GM18873 (cell line): ENCODE results near the gene ZFR2.
"Not testable (repeated sequence)": the region's sequence is repeated elsewhere in the genome, so short reads cannot be mapped to it uniquely, and the experiment has no call there.

Source experiments
- ATAC-seq: cut with Tn5 transposase; IDR thresholded peaks from one replicate; pipeline ENCODE4 v1.9.1; 2021; ENCODE audit warnings: mild to moderate bottlenecking, moderate library complexity, moderate number of reproducible peaks; ENCODE audit not compliant: unreplicated experiment, low FRiP score

ZFR2 gene

DNA sequence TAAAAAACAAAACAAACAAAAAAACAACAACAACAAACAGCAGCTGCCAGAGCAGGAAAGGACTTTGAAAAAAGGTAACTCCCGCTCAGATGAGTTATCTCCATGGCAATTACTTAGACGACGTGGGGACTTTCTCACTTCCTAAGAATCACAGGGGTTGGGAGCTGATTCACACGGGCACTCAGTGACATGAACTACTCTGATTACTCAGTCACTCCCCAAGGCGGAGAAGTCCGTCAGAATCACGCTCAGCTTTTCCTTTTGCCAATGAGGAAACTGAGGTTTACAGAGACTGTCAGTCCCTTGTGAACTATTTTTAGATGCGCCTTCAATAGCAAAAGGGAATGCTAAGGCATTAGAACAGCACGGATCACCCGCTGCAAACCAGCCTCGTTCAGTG, 50.4 kb downstream of the ZFR2 start:
- no peak for ATAC-seq

DNA sequence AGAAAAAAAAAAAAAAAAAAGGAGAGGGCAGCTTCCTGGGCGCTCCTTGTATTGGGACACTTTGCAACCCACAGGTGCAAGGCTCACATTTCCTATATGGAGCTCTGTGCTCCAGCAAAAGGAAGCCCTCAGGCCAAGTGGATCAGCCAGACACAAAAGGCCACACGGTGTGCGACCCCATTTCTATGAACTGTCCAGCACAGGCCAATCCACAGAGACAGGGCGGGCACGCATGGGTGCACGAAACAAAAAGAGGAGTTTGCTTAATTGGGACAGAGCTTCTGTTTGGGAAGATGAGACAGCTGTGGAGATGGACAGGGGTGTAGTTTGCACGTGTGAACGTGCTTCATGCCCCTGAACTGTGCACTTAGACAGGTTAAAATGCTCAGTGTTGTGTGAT, 51.1 kb downstream of the ZFR2 start:
- no peak for ATAC-seq

DNA sequence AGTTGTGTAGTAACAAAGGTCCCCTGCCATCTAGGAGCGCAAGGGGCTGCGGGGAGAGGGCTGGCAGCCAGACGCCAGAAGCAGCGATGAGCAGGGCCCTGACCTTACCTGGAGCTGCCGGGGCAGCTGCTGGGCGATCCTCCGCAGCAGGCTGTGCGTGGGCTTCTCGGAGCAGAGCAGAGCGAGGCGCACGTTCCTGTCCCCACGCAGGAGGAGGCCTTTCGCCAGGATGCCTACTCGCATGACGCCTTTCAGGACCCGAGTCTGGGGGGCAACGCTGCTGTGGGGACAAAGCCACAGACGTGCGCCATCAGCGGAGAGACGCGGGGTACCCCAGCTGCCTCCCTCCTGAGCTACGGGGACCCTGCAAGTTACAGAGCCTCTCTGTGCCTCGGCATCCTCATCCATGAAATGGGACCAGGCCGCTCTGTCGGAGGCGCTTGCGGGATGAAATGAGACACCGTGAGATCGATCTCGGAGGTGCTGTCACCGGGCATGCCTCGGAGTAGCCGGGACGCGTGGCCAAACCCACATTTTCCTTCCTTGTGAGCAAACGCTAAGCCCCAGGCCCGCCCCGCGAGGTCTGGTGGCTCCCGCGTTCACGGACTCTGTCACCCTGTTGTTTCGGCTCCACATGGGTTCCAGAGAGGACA, 52.1 kb downstream of the ZFR2 start:
- no peak for ATAC-seq

DNA sequence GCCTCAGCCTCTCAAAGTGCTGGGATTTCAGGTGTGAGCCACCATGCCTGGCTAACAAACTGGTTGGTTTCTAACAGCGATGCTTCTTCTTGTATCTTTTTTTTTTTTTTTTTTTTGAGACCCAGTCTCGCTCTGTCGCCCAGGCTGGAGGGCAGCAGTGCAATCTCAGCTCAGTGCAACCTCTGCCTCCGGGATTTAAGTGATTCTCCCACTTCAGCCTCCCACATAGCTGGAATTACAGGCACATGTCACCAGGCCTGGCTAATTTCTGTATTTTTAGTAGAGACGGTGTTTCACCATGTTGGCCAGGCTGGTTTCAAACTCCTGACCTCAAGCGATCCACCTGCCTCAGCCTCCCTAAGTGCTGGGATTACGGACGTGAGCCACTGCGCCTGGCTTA, 52.7 kb downstream of the ZFR2 start:
- ATAC-seq = not testable (repeated sequence)

DNA sequence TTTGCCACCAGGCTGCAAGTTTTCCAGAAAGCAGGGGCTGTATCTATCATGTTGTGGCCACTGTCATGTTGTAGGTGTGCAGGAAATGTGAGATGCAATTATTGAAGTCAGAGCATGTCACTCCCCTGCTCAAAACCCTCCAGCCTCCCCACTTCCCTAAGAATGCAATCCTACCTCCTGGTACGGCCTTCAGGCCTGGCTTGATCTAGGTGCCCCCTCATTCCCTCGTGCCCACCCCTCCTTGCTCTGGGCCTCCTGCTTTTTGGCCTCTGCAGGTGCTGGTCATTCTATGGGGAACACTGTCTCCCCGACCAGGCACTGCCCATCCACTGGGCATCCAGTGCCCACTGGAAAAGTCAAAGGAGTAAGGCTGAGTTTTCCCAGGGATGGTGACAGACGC, 54.2 kb downstream of the ZFR2 start:
- no peak for ATAC-seq

DNA sequence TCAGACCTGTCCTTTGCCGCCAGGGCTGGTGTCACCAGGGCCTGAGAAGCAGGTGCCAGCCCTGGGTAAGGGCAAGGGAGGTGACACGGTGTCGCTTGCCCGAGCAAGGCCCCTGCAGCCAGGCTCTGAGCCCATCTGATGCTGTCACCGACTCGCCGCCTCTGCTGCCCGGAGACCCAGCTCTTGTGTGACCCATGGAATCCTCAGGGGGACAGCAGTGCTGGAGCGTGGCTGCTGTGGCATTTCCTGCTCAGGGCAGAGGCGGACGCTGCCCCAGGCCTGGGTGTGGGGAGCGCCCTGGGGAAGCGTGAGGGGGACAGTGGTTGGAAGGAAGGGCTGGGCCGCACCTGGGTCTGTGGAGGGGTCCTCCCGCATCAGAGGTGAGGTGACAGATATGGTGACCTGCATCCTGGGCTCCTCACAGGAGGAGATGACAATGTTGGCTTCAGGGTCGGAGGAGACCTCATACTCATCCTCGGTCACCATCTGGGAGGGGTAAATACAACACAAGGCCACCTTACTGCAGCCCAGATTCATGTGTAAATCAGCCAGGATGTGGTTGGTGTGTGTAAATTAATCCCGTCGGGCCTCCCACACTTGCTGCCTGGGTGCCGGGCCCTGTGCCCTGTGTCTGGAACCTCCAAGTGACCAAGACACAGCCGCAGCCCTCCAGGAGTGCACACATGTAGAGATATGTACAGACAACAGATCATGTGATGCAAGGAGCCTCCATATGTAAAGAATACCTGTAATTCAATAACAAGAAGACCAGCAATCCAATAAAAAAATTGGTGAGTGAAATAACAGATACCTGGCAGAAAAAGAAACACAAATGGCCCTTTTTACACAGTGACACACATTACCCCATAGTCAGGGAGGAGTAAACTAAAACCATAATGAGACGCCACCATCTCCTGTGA, 55.1 kb downstream of the ZFR2 start:
- ATAC-seq = no peak

DNA sequence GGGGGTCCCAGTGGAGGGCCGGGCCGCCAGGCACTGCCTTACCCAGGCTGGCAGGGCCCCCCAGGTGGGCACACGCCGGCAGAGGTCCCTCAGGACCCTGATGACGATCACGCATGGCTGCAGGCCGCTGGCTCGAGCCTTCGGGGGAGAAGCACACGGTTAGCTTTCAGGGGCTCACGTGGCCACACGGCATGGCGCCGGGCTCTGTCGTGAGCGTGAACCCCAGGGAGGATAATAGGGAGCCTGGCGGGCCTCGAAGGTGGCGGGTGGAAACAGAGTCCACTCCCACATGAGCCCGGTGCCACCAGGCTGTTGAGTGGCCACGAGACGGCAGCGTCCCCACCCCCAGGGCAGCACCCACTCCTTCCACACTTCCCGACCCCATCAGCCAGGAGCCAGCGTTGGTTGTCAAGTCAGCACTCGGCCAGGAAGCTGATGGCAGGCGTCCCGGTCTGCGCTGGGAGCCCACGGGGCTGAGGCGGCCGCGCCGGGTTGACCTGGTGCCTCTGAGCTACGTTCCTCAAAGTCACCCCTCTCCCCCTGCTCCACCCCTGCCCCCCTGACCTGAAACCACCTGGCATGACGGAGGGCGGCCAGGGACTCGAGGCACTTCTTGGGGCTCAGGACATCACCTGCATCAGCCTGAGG, 58.0 kb downstream of the ZFR2 start:
- ATAC-seq = no peak

DNA sequence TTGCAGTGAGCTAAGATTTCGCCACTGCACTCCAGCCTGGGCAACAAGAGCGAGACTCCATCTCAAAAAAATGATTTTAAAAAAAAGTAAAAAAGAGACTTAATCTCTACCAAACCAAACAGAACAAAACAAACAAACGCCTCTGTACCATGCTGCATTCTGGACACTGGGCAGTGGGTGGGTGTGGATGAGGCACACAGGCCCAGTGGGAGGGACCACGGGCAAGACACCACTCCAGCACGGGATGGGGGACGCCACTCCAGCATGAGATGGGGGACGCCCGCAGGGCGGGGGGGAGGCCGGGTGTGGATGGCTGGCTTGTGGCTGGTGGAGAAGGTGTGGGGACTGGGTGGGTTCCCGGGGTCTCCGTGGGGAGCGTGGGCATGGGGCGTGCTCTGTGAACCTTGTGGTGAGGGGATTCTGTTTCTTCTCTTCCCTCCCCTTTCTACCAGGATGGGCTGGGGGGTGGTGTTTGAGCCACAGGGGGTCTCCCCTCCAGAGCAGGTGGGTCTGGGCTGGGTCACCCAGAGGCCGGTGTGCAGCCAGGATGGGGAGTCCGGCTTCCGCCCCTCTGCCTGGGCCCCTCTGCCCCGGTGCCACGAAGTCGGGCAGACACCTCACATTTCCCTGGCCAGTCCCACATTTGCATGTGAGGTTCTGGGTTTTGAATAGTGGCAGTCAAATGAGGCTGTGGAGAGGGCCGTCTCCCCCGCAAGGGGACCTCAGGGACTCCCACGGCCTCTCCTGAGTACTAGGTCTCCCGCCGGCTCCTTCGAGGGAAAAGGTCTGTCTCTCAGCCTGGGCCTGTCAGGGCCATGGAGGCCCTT, 58.7 kb downstream of the ZFR2 start:
- ATAC-seq = no peak

DNA sequence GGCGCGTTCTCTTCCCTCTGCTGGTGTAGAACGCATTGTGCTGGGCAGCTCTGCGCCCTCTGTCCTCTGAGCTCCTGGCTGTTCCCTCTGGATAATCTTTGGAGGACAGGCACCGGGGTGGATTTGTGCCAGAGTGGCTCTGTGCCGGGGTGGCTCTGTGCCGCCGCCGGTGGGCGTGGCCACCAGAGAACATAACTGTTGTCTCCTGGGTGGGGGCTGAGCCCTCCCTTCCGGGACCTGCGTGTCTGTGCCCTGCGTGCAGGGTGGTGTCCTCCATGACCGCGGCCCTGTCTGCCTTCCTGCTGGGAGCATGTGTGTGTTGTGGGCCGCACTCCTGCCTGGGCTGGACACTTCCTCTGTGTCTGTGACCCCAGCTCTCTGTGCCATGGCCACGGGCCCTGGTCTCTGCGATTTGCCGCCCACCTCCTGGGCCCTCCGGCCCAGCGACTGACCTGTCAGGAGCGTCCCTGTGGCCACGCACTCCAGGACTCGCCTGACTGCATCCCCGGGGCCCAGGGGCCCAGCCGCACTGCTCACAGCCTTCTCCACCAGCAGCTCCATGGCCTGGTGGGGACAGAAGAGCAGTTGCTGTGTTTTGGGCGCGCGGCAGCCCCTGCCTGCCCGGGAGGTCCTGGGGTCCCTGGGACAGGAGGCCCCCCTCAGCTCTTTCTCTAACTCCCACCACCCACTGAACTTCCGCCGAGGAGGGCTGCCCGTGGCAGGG, 60.3 kb downstream of the ZFR2 start:
- ATAC-seq = no peak

DNA sequence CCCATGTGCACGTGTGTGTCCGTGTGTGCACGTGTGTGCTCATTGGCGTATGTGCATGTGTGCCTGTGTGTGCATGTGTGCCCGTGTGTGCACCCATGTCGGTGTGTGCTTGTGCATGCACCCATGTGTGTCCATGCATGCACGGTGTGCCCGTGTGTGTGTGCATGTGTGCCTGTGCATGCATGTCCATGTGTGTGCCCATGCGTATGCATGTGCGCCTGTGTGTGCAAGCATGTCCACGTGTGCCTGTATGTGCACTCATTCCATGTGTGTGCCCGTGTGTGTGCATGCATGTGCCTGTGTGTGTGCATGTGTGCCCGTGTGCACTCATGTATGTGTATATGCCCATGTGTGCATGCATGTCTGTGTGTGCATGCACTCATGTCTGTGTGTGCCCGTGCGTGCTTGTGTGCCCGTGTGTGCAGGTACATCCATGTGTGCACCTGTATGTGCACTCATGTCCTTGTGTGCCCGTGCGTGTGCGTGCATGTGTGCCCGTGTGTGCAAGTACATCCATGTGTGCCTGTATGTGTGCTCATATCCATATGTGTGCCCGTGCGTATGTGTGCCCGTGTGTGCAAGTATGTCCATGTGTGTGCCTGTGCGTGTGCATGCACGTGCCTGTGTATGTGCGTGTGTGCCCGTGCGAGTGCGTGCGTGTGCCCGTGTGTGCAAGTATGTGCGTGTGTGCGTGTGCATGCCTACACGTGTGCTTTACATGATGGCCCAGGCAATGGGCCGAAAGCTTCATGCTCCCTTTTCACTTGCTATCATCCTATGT, 61.1 kb downstream of the ZFR2 start:
- ATAC-seq = no peak

DNA sequence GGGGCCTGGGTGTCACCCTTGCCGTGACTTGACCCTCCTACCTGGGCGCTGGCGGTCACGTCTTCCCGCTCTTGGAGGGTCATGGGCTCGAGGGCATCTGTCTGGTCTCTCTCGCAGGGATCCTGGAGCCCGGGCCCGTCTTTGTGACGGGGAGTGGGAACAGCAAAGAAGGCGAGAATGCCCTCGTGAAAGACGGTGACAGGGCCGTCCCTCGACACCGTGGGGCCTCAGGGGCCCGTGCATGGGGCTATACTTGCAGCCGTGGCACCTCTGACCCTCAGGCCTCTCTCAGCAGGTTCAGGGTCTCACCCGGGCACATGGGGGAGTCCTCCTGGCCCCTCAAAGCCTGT, 61.7 kb downstream of the ZFR2 start:
- ATAC-seq = no peak

DNA sequence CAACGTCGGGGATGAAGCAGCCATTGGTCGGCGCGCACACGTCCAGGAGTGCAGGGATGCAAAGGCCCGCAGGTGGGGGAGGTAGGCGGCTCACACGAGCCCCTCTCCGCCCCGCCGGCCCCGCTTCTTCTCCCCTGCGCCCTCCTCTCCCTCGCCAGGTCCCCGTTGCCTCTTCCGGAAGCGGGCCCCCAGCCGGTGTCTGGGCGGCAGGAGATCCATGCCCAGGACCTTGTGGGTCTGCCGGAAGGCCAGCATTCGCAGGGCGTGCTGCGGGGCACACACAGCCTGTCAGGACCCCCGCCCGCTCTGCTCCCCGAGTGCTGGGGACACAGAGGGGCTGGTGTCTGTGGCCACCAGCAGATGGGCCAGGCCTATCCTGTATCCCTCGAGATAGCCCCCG, 63.0 kb downstream of the ZFR2 start:
- no peak for ATAC-seq

DNA sequence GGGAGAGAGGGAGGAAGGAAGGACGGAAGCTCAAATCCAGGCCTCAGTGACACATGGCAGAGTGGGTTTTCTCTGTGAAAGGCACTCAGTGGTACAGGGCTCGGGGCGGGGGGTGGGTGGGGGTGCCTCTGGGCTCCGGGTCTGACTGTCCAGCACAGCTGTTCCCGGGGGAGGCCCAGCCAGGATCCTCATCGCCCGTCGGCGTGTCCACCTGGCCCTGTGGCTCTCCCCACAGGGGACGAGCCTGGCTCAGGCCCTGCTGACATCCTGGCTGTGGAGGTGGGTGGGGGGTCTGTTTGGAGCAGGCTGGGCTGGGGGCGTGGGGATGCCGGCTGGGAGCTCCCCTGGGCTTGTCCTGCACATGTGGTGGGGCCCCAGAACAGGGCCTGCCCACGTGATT, 64.4 kb downstream of the ZFR2 start:
- no peak for ATAC-seq

DNA sequence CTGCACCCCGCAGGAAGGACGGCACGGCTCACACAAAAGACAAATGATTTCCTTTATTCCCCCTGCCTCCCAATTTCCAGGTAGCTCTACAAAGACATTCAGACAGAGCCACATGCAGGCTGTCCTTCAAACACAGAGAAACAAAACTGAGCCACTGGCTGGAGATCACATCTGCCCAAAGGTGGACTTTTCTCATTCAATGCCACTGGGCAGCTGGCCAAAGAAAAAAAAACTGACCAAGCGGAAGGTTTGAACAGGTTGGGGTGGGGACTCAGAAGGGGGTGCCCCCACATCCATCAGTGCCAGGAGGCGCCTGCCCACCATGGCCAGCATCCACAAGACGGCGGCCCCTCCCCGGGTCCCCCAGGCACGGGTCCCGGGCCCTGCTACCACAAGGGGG, 64.9 kb downstream of the ZFR2 start:
- no peak for ATAC-seq

DNA sequence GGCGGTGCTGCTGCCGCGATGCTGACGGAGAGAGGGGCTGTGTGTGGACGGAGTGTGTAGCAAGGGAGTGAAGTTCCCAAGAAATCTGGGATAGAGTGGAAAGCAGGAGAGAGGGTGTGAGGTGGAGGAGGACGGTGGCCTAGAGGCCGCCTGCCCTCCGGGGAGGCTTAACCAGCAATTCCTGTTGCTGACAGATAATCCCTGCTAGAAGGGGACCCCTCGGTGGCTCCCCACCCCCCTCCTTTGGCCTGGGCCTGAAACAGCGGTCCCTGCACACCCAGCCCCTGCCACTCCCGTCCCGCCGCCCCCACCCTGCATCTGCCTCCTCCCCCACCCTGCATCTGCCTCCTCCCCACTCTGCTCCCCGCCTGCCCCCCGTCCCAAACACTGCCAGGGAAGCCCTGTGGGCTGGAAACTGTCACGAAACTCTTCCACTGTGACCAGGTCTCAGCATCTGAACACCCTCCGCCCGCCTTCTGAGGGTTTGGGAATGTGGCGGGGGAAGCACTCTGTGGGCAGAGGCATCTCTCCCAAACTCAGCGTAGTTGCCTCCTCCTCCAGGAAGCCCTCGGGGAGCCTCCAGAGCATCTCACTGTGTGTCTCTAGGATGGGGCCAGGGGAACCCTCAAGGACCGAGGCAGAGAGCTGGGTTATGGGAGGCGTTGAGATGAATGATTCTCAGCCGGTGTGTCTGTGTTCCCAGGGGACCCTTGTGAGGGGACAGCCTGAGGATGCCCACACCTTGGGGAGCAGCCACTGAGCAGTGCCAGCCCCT, 65.5 kb downstream of the ZFR2 start:
- ATAC-seq = no peak

DNA sequence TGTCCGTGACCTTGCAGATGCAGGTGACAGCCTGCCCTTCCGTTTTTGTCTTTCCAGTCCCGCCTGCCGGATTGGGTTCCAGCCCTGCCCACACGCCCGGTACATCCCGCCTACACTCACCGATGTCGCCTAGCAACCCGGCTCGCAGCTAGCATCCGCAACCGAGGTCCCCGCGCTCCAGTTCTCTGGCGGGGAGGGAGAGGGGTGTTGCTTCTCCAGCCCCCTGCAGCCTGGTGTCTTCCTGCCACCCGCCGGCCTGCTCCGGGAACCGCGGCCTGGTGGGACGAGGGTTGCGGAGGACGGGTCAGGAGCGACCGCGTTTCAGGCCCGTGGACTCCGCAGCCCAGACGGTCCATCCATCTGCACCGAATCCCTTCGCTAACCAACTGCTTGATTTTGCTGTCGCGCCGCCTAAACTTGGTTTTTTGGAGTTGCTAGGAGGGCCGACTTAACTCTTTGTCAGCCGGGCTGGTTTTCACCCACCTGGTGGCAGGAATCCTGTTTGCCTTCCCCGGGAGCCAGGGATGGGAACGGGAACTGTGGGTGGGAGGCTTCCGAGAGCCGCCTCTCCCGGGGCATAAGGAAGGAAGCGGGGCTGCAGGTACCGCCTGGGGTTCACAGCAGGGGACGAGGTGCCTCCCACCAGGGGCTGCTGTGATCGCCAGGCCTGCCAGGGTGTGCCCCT, 67.3 kb downstream of the ZFR2 start:
- ATAC-seq = no peak

DNA sequence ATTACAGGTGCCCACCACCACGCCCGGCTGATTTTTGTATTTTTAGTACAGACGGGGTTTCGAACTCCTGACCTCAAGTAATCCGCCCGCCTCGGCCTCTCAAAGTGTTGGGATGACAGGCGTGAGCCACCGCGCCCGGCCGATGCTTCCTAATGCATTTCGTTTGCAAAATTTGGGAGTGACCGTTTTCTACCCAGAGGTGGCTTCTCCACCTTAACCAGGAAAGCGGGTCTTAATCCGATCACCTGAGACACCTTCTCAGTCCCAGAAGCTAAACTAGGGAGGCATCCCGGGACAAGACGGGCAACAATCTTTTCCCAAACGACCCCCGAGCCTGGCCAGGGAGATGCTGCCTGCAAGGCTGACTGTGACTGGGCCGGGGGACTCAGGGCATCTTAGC, 67.8 kb downstream of the ZFR2 start:
- no peak for ATAC-seq

DNA sequence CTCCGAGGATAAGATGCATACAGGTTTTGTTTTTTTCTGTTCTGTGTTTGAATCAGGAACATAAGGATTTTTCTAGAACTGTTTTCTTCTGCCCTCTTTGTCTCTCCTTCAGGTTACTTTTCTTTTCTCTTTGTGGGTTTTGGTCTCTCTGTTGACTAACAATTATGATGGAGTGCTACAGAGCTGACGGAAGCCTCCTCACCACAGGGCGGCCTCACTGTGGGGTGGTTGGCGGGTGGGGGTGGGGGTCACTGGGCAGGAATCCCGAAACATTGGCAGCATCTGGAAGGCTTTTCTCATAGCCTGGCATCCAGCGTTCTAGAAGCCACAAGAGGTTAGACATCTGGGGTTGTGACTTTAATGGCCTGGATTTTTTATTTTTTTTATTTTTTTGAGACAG, 70.7 kb downstream of the ZFR2 start:
- no peak for ATAC-seq
